SK-N-SH (cell line): ENCODE data around the gene TMEM109. TPM values are rescaled to one million over a fixed set of nuclear protein-coding genes. Genes with fewer than 3 reads are reported as not detected.

Source experiments
- CTCF ChIA-PET: fragments of 300-600, 350-600 bp; formaldehyde crosslinking; extraction: SDS; loops from one replicate; lab custom pipeline; 2021; lab: Yijun Ruan, JAX
- POLR2A ChIA-PET: fragments of 350-600 bp; sonication (Branson Sonifier 250); formaldehyde crosslinking; extraction: SDS; loops from one replicate; lab custom pipeline; 2020; ENCODE audit warnings: antibody characterized with exemption, inconsistent platforms; lab: Yijun Ruan, JAX
- DNase-seq: peaks from one replicate; pipeline ENCODE4 v3.0.0; 2012
- H2AFZ ChIP-seq: fragments of 200-600 bp; sonication (generic); 2 replicates; pipeline ENCODE4 v1.8.1; 2016; ENCODE audit warnings: antibody characterized with exemption, mild to moderate bottlenecking, low read depth
- H3F3A ChIP-seq: fragments of 200-600 bp; sonication (generic); replicated peaks from 2 replicates; pipeline ENCODE3; 2016; ENCODE audit warnings: antibody characterized with exemption, mild to moderate bottlenecking; ENCODE audit not compliant: insufficient read depth
- H3K27ac ChIP-seq, 2 experiments: fragments of 200-500 bp in 1 of 2; fragments of 200-600 bp in 1 of 2; sonication (Bioruptor generic) in 1 of 2; sonication (generic), shearing (Covaris generic) in 1 of 2; 2 replicates each; pipeline versions ENCODE4 v1.5.1 to v1.6.1; 2014 to 2016; ENCODE audit warnings: low read depth in 2 of 2, inconsistent platforms in 1 of 2, low read length in 1 of 2, mild to moderate bottlenecking in 1 of 2, mixed read lengths in 1 of 2
- H3K27me3 ChIP-seq: fragments of 200-600 bp; sonication (generic), shearing (Covaris generic); 2 replicates; pipeline ENCODE4 v1.6.1; 2016; ENCODE audit warnings: mixed run types; ENCODE audit not compliant: insufficient read depth
- H3K36me3 ChIP-seq, 2 experiments: fragments of 200-500 bp in 1 of 2; fragments of 200-600 bp in 1 of 2; sonication (Bioruptor generic) in 1 of 2; sonication (generic) in 1 of 2; replicated peaks in 1 of 2; 2 replicates each; pipeline versions ENCODE3 to v1.5.1; 2014 to 2016; ENCODE audit warnings: low read length in 1 of 2, mild to moderate bottlenecking in 1 of 2; ENCODE audit not compliant: insufficient read depth in 2 of 2, control insufficient read depth in 1 of 2
- H3K4me1 ChIP-seq, 2 experiments: fragments of 200-500 bp in 1 of 2; fragments of 200-600 bp in 1 of 2; sonication (Bioruptor generic) in 1 of 2; sonication (generic), shearing (Covaris generic) in 1 of 2; 2 replicates each; pipeline versions ENCODE4 v1.5.1 to v1.6.1; 2014 to 2016; ENCODE audit warnings: low read depth in 1 of 2, low read length in 1 of 2, mixed run types in 1 of 2; ENCODE audit not compliant: insufficient read depth in 2 of 2, control insufficient read depth in 1 of 2
- H3K4me2 ChIP-seq: fragments of 200-600 bp; sonication (generic), shearing (Covaris generic); 2 replicates; pipeline ENCODE4 v1.6.1; 2017; ENCODE audit warnings: mixed run types
- H3K4me3 ChIP-seq, 2 experiments: fragments of 200-500 bp in 1 of 2; fragments of 200-600 bp in 1 of 2; sonication (Bioruptor generic) in 1 of 2; sonication (generic), shearing (Covaris generic) in 1 of 2; 2 replicates each; pipeline versions ENCODE4 v1.5.1 to v1.8.1; 2014 to 2016; ENCODE audit warnings: low read depth in 2 of 2, inconsistent platforms in 1 of 2, low read length in 1 of 2, mild to moderate bottlenecking in 1 of 2, mixed read lengths in 1 of 2, moderate library complexity in 1 of 2
- H3K79me2 ChIP-seq: fragments of 200-600 bp; sonication (generic); 2 replicates; pipeline ENCODE4 v1.8.1; 2017; ENCODE audit warnings: mild to moderate bottlenecking; ENCODE audit not compliant: insufficient read depth
- H3K9ac ChIP-seq: fragments of 200-600 bp; sonication (generic); 2 replicates; pipeline ENCODE4 v1.6.1; 2017; ENCODE audit warnings: mixed run types
- H3K9me2 ChIP-seq: fragments of 200-600 bp; sonication (generic); 2 replicates; pipeline ENCODE4 v1.6.1; 2017; ENCODE audit warnings: mixed run types
- H3K9me3 ChIP-seq: fragments of 200-600 bp; sonication (generic); 2 replicates; pipeline ENCODE4 v1.6.1; 2017; ENCODE audit warnings: mixed run types, mild to moderate bottlenecking, moderate library complexity
- H4K20me1 ChIP-seq: fragments of 200-600 bp; sonication (generic); 2 replicates; pipeline ENCODE4 v1.6.1; 2017; ENCODE audit warnings: mild to moderate bottlenecking, mixed run types; ENCODE audit not compliant: insufficient read depth
- CHD2 ChIP-seq: fragments of 150-350 bp; IDR thresholded peaks from 2 replicates; pipeline ENCODE4 v1.6.1; 2018; ENCODE audit warnings: low read length; ENCODE audit not compliant: partially characterized antibody
- ELF1 ChIP-seq: IDR thresholded peaks from 2 replicates; pipeline ENCODE4 v1.4.0; 2012
- FOXJ3 ChIP-seq: sonication (generic); formaldehyde crosslinking; IDR thresholded peaks from 2 replicates; pipeline ENCODE4 v1.5.1; 2020; ENCODE audit warnings: mild to moderate bottlenecking, missing genetic modification reagents
- GABPA ChIP-seq: IDR thresholded peaks from 2 replicates; pipeline ENCODE4 v1.4.0; 2012; ENCODE audit warnings: low read depth, mild to moderate bottlenecking
- MAX ChIP-seq: IDR thresholded peaks from 2 replicates; pipeline ENCODE4 v1.4.0; 2012; ENCODE audit warnings: low read depth
- MEF2A ChIP-seq: IDR thresholded peaks from 2 replicates; pipeline ENCODE4 v1.4.0; 2012; ENCODE audit warnings: low read depth, borderline replicate concordance
- NRF1 ChIP-seq: IDR thresholded peaks from 2 replicates; pipeline ENCODE4 v1.6.1; 2012; ENCODE audit warnings: low read depth, mild to moderate bottlenecking, low read length
- RFX5 ChIP-seq: IDR thresholded peaks from 2 replicates; pipeline ENCODE4 v1.6.1; 2012; ENCODE audit warnings: mild to moderate bottlenecking, improper control_type of control experiment, low read length
- RXRA ChIP-seq: IDR thresholded peaks from 2 replicates; pipeline ENCODE4 v1.4.0; 2012; ENCODE audit warnings: low read depth, mild to moderate bottlenecking, borderline replicate concordance
- SIN3A ChIP-seq: IDR thresholded peaks from 2 replicates; pipeline ENCODE4 v1.6.1; 2012; ENCODE audit warnings: low read depth, mild to moderate bottlenecking, low read length, moderate library complexity, borderline replicate concordance
- TCF12 ChIP-seq: IDR thresholded peaks from 2 replicates; pipeline ENCODE4 v1.4.0; 2012
- YY1 ChIP-seq: IDR thresholded peaks from 2 replicates; pipeline ENCODE4 v1.4.0; 2012; ENCODE audit warnings: low read depth, mild to moderate bottlenecking
- ZBTB33 ChIP-seq: IDR thresholded peaks from 2 replicates; pipeline ENCODE4 v1.4.0; 2012; ENCODE audit warnings: low read depth, borderline replicate concordance
- WGBS: methylation state at CpG from one replicate; pipeline ENCODE4 v1.1.6; 2017; ENCODE audit warnings: low lambda C conversion rate; 5-methylcytosine and 5-hydroxymethylcytosine counted together
- polyA plus RNA-seq, 3 experiments: library from polyadenylated mRNA; depleted of rRNA; stranded (reverse); fragments of >200 nt; gene quantifications; 2 replicates each; pipeline ENCODE4 v1.2.3, GENCODE V29; 2012
- TF ChIP-seq, protein P1 (sequence below): fragments of 150-350 bp; IDR thresholded peaks from 2 replicates; pipeline ENCODE4 v1.6.1; 2017; ENCODE audit warnings: antibody characterized with exemption, low read length, low read depth, borderline replicate concordance
- TF ChIP-seq, protein P2 (sequence below): IDR thresholded peaks from 2 replicates; pipeline ENCODE4 v1.6.1; 2012; ENCODE audit warnings: mild to moderate bottlenecking, low read depth, low read length, moderate library complexity
- TF ChIP-seq, protein P3 (sequence below): IDR thresholded peaks from 2 replicates; pipeline ENCODE4; 2012

The TMEM109 gene
- polyA plus RNA-seq, 1 of the 3 experiments (the other 2 are of a cell fraction), result 52.7 TPM

DNA sequence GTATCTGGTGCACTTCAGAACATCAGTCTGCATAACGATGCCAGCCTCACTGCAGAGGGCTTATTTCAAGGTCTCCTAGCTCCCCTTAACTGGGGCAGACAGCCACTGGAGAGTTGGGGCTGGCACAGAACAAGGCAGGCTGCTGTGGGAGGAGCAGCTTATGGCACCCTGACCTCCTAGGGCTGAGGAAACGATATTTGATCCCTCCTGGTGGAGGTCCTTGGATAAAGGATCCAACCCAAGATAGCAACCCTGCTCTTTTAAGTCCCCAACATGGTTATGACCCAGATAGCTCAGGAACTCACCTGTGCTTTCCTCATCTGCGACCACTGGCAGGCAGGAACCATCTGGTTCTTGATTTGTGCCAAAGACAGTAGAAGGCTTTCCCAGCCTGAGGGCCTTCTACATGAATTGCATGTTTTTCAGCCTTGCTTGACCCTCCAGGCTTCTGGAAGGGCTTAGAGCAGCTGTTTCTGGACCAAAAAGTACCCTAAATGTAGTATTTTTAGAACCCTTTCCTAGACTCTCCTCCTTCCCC is 2.8 kb downstream of the TMEM109 start:
- Histone ChIP-seq H3K36me3 (peaks cover 6 to 19% of the 10 kb centered on the region in 2 experiments), H3F3A (no peaks in the 10 kb centered on the region), H3K4me3 (no peak overlapping the region), H4K20me1 (no peaks in the 10 kb centered on the region; the same call in 1 of the 2 replicates), H3K27ac (no peak overlapping the region), H3K9me2 (no peaks in the 10 kb centered on the region), H3K79me2 (peaks cover 44% of the 10 kb centered on the region), H2AFZ (no peak overlapping the region), H3K4me2 (no peak overlapping the region), H3K27me3 (no peaks in the 10 kb centered on the region; the same call in 1 of the 2 replicates), H3K9me3 (no peaks in the 10 kb centered on the region), H3K4me1 (peaks cover 14 to 20% of the 10 kb centered on the region in 2 experiments; a peak in 2 of 4 replicates), H3K9ac (no peak overlapping the region)
- ChIA-PET CTCF (interaction anchor here (0.6 to 3.9 kb wide), 7 partner anchors 10 to 271 kb away, joined by 3 to 38 read pairs (median 6); no protein-coding TSS in a partner anchor), POLR2A (no interaction called here)
- 92% methylated on average over 2 of the region's 3 CpGs for WGBS
- DNase-seq, result no peak
- TF ChIP-seq RFX5 (no peak), ZBTB33 (no peak), RXRA (no peak), TCF12 (no peak), FOXJ3 (CRISPR knock-in tag) (no peak), ELF1 (no peak), MEF2A (no peak)
- TF ChIP-seq, protein P1, sequence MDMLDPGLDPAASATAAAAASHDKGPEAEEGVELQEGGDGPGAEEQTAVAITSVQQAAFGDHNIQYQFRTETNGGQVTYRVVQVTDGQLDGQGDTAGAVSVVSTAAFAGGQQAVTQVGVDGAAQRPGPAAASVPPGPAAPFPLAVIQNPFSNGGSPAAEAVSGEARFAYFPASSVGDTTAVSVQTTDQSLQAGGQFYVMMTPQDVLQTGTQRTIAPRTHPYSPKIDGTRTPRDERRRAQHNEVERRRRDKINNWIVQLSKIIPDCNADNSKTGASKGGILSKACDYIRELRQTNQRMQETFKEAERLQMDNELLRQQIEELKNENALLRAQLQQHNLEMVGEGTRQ, result no peak

GRCh38 chr11:60917267-60917666 is 3.3 kb downstream of the TMEM109 start:
- no peak overlapping the region for H3K4me2 ChIP-seq
- DNase-seq, result no peak
- H3K36me3 ChIP-seq, result peaks cover 6 to 22% of the 10 kb centered on the region in 2 experiments
- POLR2A ChIA-PET, result no interaction called here
- H3K4me3 ChIP-seq, result no peak overlapping the region
- CTCF ChIA-PET, result interaction anchor here (1.0 to 2.2 kb wide), 3 partner anchors 14 to 271 kb away, joined by 3 to 7 read pairs (median 6); no protein-coding TSS in a partner anchor
- no peaks in the 10 kb centered on the region; the same call in 1 of the 2 replicates for H4K20me1 ChIP-seq
- no peaks in the 10 kb centered on the region for H3F3A ChIP-seq
- no peaks in the 10 kb centered on the region for H3K9me3 ChIP-seq
- H3K79me2 ChIP-seq, result peaks cover 44% of the 10 kb centered on the region
- no peaks in the 10 kb centered on the region for H3K27me3 ChIP-seq
- WGBS, result 100% methylated on average over 1 of the region's 1 CpG
- H3K4me1 ChIP-seq, result peaks cover 14 to 20% of the 10 kb centered on the region in 2 experiments; a peak in 2 of 4 replicates
- H2AFZ ChIP-seq, result no peak overlapping the region
- H3K9me2 ChIP-seq, result no peaks in the 10 kb centered on the region
- H3K9ac ChIP-seq, result no peak overlapping the region
- H3K27ac ChIP-seq, result no peak overlapping the region
- no peak for TF ChIP-seq SIN3A
- TF ChIP-seq, protein P2, sequence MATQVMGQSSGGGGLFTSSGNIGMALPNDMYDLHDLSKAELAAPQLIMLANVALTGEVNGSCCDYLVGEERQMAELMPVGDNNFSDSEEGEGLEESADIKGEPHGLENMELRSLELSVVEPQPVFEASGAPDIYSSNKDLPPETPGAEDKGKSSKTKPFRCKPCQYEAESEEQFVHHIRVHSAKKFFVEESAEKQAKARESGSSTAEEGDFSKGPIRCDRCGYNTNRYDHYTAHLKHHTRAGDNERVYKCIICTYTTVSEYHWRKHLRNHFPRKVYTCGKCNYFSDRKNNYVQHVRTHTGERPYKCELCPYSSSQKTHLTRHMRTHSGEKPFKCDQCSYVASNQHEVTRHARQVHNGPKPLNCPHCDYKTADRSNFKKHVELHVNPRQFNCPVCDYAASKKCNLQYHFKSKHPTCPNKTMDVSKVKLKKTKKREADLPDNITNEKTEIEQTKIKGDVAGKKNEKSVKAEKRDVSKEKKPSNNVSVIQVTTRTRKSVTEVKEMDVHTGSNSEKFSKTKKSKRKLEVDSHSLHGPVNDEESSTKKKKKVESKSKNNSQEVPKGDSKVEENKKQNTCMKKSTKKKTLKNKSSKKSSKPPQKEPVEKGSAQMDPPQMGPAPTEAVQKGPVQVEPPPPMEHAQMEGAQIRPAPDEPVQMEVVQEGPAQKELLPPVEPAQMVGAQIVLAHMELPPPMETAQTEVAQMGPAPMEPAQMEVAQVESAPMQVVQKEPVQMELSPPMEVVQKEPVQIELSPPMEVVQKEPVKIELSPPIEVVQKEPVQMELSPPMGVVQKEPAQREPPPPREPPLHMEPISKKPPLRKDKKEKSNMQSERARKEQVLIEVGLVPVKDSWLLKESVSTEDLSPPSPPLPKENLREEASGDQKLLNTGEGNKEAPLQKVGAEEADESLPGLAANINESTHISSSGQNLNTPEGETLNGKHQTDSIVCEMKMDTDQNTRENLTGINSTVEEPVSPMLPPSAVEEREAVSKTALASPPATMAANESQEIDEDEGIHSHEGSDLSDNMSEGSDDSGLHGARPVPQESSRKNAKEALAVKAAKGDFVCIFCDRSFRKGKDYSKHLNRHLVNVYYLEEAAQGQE, result no peak
- no peak for TF ChIP-seq RFX5
- TF ChIP-seq FOXJ3 (CRISPR knock-in tag), result no peak
- no peak for TF ChIP-seq CHD2
- no peak for TF ChIP-seq ZBTB33
- TF ChIP-seq NRF1, result no peak
- no peak for TF ChIP-seq GABPA
- TF ChIP-seq MAX, result no peak
- TF ChIP-seq ELF1, result no peak
- TF ChIP-seq, protein P3, sequence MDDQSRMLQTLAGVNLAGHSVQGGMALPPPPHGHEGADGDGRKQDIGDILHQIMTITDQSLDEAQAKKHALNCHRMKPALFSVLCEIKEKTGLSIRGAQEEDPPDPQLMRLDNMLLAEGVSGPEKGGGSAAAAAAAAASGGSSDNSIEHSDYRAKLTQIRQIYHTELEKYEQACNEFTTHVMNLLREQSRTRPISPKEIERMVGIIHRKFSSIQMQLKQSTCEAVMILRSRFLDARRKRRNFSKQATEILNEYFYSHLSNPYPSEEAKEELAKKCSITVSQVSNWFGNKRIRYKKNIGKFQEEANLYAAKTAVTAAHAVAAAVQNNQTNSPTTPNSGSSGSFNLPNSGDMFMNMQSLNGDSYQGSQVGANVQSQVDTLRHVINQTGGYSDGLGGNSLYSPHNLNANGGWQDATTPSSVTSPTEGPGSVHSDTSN, result no peak
- no peak for TF ChIP-seq YY1
- no peak for TF ChIP-seq TCF12
